Activated CD4-positive, alpha-beta memory T cell treated with anti-CD3 and anti-CD28 coated beads, Interleukin-2, amount 10 ng/mL, durations not matched to agents 7 days and 5 days (primary cell): ENCODE data around the gene C9orf40. TPM values are rescaled to one million over a fixed set of nuclear protein-coding genes. Genes with fewer than 3 reads are reported as not detected.

Experiments used
- CTCF ChIA-PET: fragments of 350-600 bp; sonication (Branson Sonifier 250); formaldehyde crosslinking; loops from one replicate; lab custom pipeline; 2021; ENCODE audit warnings: antibody characterized with exemption, inconsistent platforms; lab: Charles Lee
- POLR2A ChIA-PET: fragments of 350-600 bp; sonication (Branson Sonifier 250); formaldehyde crosslinking; loops from one replicate; lab custom pipeline; 2021; ENCODE audit warnings: antibody characterized with exemption; lab: Charles Lee
- DNase-seq: peaks from one replicate; pipeline ENCODE4 v3.0.0-alpha.2; 2020
- H3K27ac Mint-ChIP-seq: one replicate; pipeline ENCODE4 v1.8.0; 2021; ENCODE audit warnings: mild to moderate bottlenecking, mixed read lengths
- H3K27me3 Mint-ChIP-seq: one replicate; pipeline ENCODE4 v1.8.0; 2021; ENCODE audit warnings: mixed read lengths
- H3K36me3 Mint-ChIP-seq: one replicate; pipeline ENCODE4 v1.8.0; 2021; ENCODE audit warnings: low read depth, mixed read lengths
- H3K4me1 Mint-ChIP-seq: one replicate; pipeline ENCODE4 v1.8.0; 2021; ENCODE audit warnings: mixed read lengths
- H3K4me3 Mint-ChIP-seq: one replicate; pipeline ENCODE4 v1.8.0; 2021; ENCODE audit warnings: mild to moderate bottlenecking, mixed read lengths
- H3K9me3 Mint-ChIP-seq: one replicate; pipeline ENCODE4 v1.8.0; 2021; ENCODE audit warnings: mixed read lengths
- total RNA-seq, 2 experiments: library from RNA; stranded (reverse); gene quantifications; one replicate each; pipeline ENCODE4 v1.2.3, GENCODE V29; 2021

C9orf40 gene
- total RNA-seq, 2 experiments from 2014 or later, result 22.2 to 23.4 TPM

DNA sequence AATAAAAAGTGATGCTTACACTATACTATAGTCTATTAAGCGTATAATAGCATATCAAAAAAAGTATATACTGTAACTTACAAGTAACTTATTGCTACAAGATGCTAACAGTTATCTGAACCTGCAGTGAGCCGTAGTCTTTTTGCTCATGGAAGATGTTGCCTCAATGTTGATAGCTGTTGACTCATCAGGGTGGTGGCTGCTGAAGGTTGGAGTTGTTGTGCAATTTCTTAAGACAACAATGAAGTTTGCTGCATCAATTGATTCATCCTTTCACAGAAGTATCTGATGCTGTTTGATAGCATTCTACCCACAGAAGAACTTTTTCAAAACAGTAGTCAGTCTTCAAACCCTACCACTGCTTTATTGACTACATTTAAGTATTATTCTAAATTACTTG, 7.8 kb upstream of the C9orf40 start:
- DNase-seq, result no peak
- H3K9me3 Mint-ChIP-seq, result peaks cover 18% of the 10 kb centered on the region
- peak overlapping the region; percentile 21 for H3K27ac Mint-ChIP-seq
- peaks cover 46% of the 10 kb centered on the region for H3K36me3 Mint-ChIP-seq
- H3K4me1 Mint-ChIP-seq, result peaks cover 26% of the 10 kb centered on the region
- ChIA-PET POLR2A (interaction anchor here (1.4 kb wide), 1 partner anchor 8 kb away, joined by 9 read pairs; the partner anchor contains the start of gene C9orf40), CTCF (interaction anchor here (0.7 kb wide), 1 partner anchor 227 kb away, joined by 3 read pairs; no protein-coding TSS in a partner anchor)
- no peaks in the 10 kb centered on the region for H3K27me3 Mint-ChIP-seq
- no peak overlapping the region for H3K4me3 Mint-ChIP-seq

GRCh38 chr9:74958587-74958986, 5.9 kb upstream of the C9orf40 start:
- ChIA-PET POLR2A (no interaction called here), CTCF (no interaction called here)
- no peak overlapping the region for H3K4me3 Mint-ChIP-seq
- no peak for DNase-seq
- peaks cover 38% of the 10 kb centered on the region for H3K4me1 Mint-ChIP-seq
- H3K27ac Mint-ChIP-seq, result no peak overlapping the region
- peaks cover 33% of the 10 kb centered on the region for H3K36me3 Mint-ChIP-seq
- H3K27me3 Mint-ChIP-seq, result no peaks in the 10 kb centered on the region
- peaks cover 17% of the 10 kb centered on the region for H3K9me3 Mint-ChIP-seq

GRCh38 chr9:74953235-74953751, 581 bp upstream of the C9orf40 start:
- Mint-ChIP-seq H3K9me3 (no peaks in the 10 kb centered on the region), H3K4me1 (peaks cover 54% of the 10 kb centered on the region), H3K27me3 (no peaks in the 10 kb centered on the region), H3K36me3 (peaks cover 24% of the 10 kb centered on the region), H3K27ac (peak overlapping the region; percentile 89), H3K4me3 (peak overlapping the region; percentile 84)
- CTCF ChIA-PET, result interaction anchor here (0.6 to 4.9 kb wide), 16 partner anchors 10 to 178 kb away, joined by 3 to 55 read pairs (median 5); partner anchors contain the start of genes CARNMT1, NMRK1 and OSTF1
- DNase-seq, result no peak
- POLR2A ChIA-PET, result interaction anchor here (0.5 to 7.7 kb wide), 15 partner anchors 8 to 849 kb away, joined by 3 to 87 read pairs (median 8); partner anchors contain the start of genes CARNMT1, NMRK1, OSTF1 and TRPM6

GRCh38 chr9:74951725-74952151, 974 bp downstream of the C9orf40 start:
- ChIA-PET CTCF (interaction anchor here (0.6 to 4.9 kb wide), 32 partner anchors 8 to 219 kb away, joined by 3 to 55 read pairs (median 4); partner anchors contain the start of genes CARNMT1, NMRK1 and OSTF1), POLR2A (interaction anchor here (0.6 to 7.7 kb wide), 25 partner anchors 9 to 1442 kb away, joined by 3 to 87 read pairs (median 5); partner anchors contain the start of genes CARNMT1, NMRK1, OSTF1 and RFK)
- H3K36me3 Mint-ChIP-seq, result peaks cover 27% of the 10 kb centered on the region
- no peaks in the 10 kb centered on the region for H3K9me3 Mint-ChIP-seq
- H3K4me3 Mint-ChIP-seq, result peak overlapping the region; percentile 91
- H3K27ac Mint-ChIP-seq, result peak overlapping the region; percentile 90
- peaks cover 60% of the 10 kb centered on the region for H3K4me1 Mint-ChIP-seq
- DNase-seq, result peak; percentile 55
- H3K27me3 Mint-ChIP-seq, result no peaks in the 10 kb centered on the region

GRCh38 chr9:74951107-74951720, 1.5 kb downstream of the C9orf40 start:
- H3K9me3 Mint-ChIP-seq, result no peaks in the 10 kb centered on the region
- H3K36me3 Mint-ChIP-seq, result peaks cover 29% of the 10 kb centered on the region
- H3K27ac Mint-ChIP-seq, result peak overlapping the region; percentile 90
- H3K27me3 Mint-ChIP-seq, result no peaks in the 10 kb centered on the region
- CTCF ChIA-PET, result interaction anchor here (0.9 to 4.9 kb wide), 17 partner anchors 12 to 201 kb away, joined by 3 to 55 read pairs (median 6); partner anchors contain the start of genes CARNMT1, NMRK1 and OSTF1
- peaks cover 59% of the 10 kb centered on the region for H3K4me1 Mint-ChIP-seq
- no peak for DNase-seq
- H3K4me3 Mint-ChIP-seq, result peak overlapping the region; percentile 91
- POLR2A ChIA-PET, result interaction anchor here (0.7 to 7.7 kb wide), 13 partner anchors 8 to 199 kb away, joined by 3 to 87 read pairs (median 6); partner anchors contain the start of genes CARNMT1, NMRK1 and OSTF1

GRCh38 chr9:74949859-74950855, 2.6 kb downstream of the C9orf40 start:
- POLR2A ChIA-PET, result interaction anchor here (0.7 to 7.7 kb wide), 4 partner anchors 18 to 137 kb away, joined by 3 to 87 read pairs (median 40); partner anchors contain the start of genes CARNMT1, NMRK1 and OSTF1
- peaks cover 58% of the 10 kb centered on the region for H3K4me1 Mint-ChIP-seq
- H3K9me3 Mint-ChIP-seq, result no peaks in the 10 kb centered on the region
- CTCF ChIA-PET, result interaction anchor here (1.0 to 4.9 kb wide), 8 partner anchors 11 to 175 kb away, joined by 3 to 55 read pairs (median 16); partner anchors contain the start of genes CARNMT1, NMRK1 and OSTF1
- H3K27me3 Mint-ChIP-seq, result no peaks in the 10 kb centered on the region
- peaks cover 29% of the 10 kb centered on the region for H3K36me3 Mint-ChIP-seq
- H3K27ac Mint-ChIP-seq, result no peak overlapping the region
- peak overlapping the region; percentile 14 for H3K4me3 Mint-ChIP-seq
- DNase-seq, result no peak

GRCh38 chr9:74948937-74949336, 3.8 kb downstream of the C9orf40 start:
- Mint-ChIP-seq H3K9me3 (no peaks in the 10 kb centered on the region), H3K27me3 (no peaks in the 10 kb centered on the region), H3K4me3 (no peak overlapping the region), H3K36me3 (peaks cover 34% of the 10 kb centered on the region), H3K27ac (no peak overlapping the region), H3K4me1 (peaks cover 50% of the 10 kb centered on the region)
- DNase-seq, result no peak
- CTCF ChIA-PET, result no interaction called here
- POLR2A ChIA-PET, result interaction anchor here (7.7 kb wide), 1 partner anchor 77 kb away, joined by 87 read pairs; the partner anchor contains the start of gene CARNMT1

- Mint-ChIP-seq H3K27ac (no peak overlapping the region), H3K9me3 (peaks cover 9% of the 10 kb centered on the region), H3K27me3 (no peaks in the 10 kb centered on the region), H3K36me3 (peaks cover 31% of the 10 kb centered on the region), H3K4me1 (peaks cover 52% of the 10 kb centered on the region), H3K4me3 (no peak overlapping the region)
- no peak for DNase-seq
- POLR2A ChIA-PET, result no interaction called here
- CTCF ChIA-PET, result interaction anchor here (1.1 to 1.4 kb wide), 2 partner anchors 82 to 171 kb away, joined by 3 to 6 read pairs; partner anchors contain the start of gene CARNMT1
Observed at GRCh38 chr9:74946686-74947085, 6.0 kb downstream of the C9orf40 start.

DNA sequence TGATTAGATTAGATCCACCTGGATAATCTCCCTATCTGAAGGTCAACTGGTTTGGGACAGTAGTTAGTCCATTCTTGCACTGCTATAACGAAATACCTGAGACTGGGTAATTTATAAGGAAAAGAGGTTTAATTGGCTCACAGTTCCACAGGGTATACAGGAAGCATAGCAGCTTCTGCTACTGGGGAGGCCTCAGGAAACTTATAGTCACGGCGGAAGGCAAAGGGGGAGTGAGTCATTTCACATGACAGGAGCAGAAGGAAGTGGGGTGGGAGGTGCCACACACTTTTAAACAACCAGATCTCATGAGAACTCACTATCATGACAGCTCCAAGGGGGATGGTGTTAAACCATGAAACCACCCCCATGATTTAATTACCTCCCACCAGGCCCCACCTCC, 9.9 kb downstream of the C9orf40 start:
- H3K27me3 Mint-ChIP-seq, result peaks cover 8% of the 10 kb centered on the region
- H3K9me3 Mint-ChIP-seq, result peaks cover 9% of the 10 kb centered on the region

DNA sequence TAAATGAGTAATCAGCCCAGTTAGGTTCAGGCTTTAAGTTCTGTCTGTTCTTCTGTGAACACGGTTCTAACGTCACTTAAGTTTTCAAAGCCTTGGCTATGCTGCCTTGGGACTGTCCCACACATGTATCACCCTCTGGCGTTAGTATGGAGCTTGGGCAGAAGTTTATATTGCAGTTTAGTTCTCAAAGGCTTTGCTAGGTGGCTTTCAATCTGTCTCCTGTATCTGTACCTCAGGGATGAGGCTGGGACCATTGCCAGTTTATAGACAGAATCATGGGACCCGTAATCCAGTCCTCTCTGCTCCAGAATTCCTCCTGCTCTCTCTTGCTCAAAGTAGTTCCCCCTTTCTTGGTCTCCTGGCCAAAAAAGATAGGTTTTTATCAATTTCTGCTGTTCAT, 12.1 kb downstream of the C9orf40 start:
- Mint-ChIP-seq H3K27ac (no peak overlapping the region), H3K9me3 (peaks cover 9% of the 10 kb centered on the region), H3K4me3 (no peak overlapping the region), H3K27me3 (peaks cover 8% of the 10 kb centered on the region), H3K4me1 (peaks cover 14% of the 10 kb centered on the region), H3K36me3 (peaks cover 8% of the 10 kb centered on the region)
- CTCF ChIA-PET, result no interaction called here
- DNase-seq, result no peak
- POLR2A ChIA-PET, result interaction anchor here (0.6 kb wide), 1 partner anchor 12 kb away, joined by 3 read pairs; no protein-coding TSS in a partner anchor

More for the DNA sequence above, 9.9 kb downstream of the C9orf40 start:
- ChIA-PET CTCF (interaction anchor here (1.3 to 2.1 kb wide), 2 partner anchors 10 to 86 kb away, joined by 4 to 7 read pairs; partner anchors contain the start of genes C9orf40 and CARNMT1), POLR2A (interaction anchor here (3.3 kb wide), 1 partner anchor 9 kb away, joined by 21 read pairs; the partner anchor contains the start of gene C9orf40)
- H3K4me3 Mint-ChIP-seq, result no peak overlapping the region
- H3K4me1 Mint-ChIP-seq, result peaks cover 23% of the 10 kb centered on the region
- DNase-seq, result peak; percentile 49
- H3K36me3 Mint-ChIP-seq, result peaks cover 16% of the 10 kb centered on the region
- peak overlapping the region; percentile 23 for H3K27ac Mint-ChIP-seq

GRCh38 chr9:74935008-74935407, 17.7 kb downstream of the C9orf40 start:
- POLR2A ChIA-PET, result no interaction called here
- no peak overlapping the region for H3K27ac Mint-ChIP-seq
- H3K4me3 Mint-ChIP-seq, result no peak overlapping the region
- CTCF ChIA-PET, result no interaction called here
- H3K4me1 Mint-ChIP-seq, result no peaks in the 10 kb centered on the region
- no peaks in the 10 kb centered on the region for H3K36me3 Mint-ChIP-seq
- DNase-seq, result no peak
- H3K27me3 Mint-ChIP-seq, result peaks cover 18% of the 10 kb centered on the region
- no peaks in the 10 kb centered on the region for H3K9me3 Mint-ChIP-seq

- POLR2A ChIA-PET, result no interaction called here
- H3K4me1 Mint-ChIP-seq, result no peaks in the 10 kb centered on the region
- DNase-seq, result no peak
- CTCF ChIA-PET, result no interaction called here
- H3K36me3 Mint-ChIP-seq, result no peaks in the 10 kb centered on the region
- H3K27ac Mint-ChIP-seq, result no peak overlapping the region
- H3K27me3 Mint-ChIP-seq, result peaks cover 5% of the 10 kb centered on the region
- H3K4me3 Mint-ChIP-seq, result no peak overlapping the region
- H3K9me3 Mint-ChIP-seq, result no peaks in the 10 kb centered on the region
Observed at GRCh38 chr9:74921737-74922136, 31.0 kb downstream of the C9orf40 start.
